NK-92 treated with Interleukin-12 subunit alpha and Interleukin-12 subunit beta, amount 100 ng/mL, for 24 hours (cell line): Measurements from ENCODE around the gene FBXO17.

Experiments
- DNase-seq: peaks from one replicate; lab custom pipeline; 2025; lab: John Stamatoyannopoulos, UW

The FBXO17 gene

GRCh38 chr19:38917516-38917915 lies 58.0 kb downstream of the FBXO17 start:
- no peak for DNase-seq

GRCh38 chr19:38915329-38916321 lies 59.9 kb downstream of the FBXO17 start:
- DNase-seq, result no peak

- no peak for DNase-seq
Measured at GRCh38 chr19:38913958-38914357, 61.6 kb downstream of the FBXO17 start.

- no peak for DNase-seq
Measured at GRCh38 chr19:38912600-38913514, 62.7 kb downstream of the FBXO17 start.

GRCh38 chr19:38911388-38912001 lies 64.0 kb downstream of the FBXO17 start:
- no peak for DNase-seq

GRCh38 chr19:38910488-38910887 lies 65.1 kb downstream of the FBXO17 start:
- DNase-seq, result no peak

- no peak for DNase-seq
Measured at GRCh38 chr19:38908911-38909310, 66.6 kb downstream of the FBXO17 start.

GRCh38 chr19:38907670-38908069 lies 67.9 kb downstream of the FBXO17 start:
- DNase-seq, result no peak

GRCh38 chr19:38907227-38907626 lies 68.3 kb downstream of the FBXO17 start:
- no peak for DNase-seq

- DNase-seq, result no peak
Measured at GRCh38 chr19:38905620-38906019, 69.9 kb downstream of the FBXO17 start.

- no peak for DNase-seq
Measured at GRCh38 chr19:38904581-38905539, 70.7 kb downstream of the FBXO17 start.

- no peak for DNase-seq
Measured at GRCh38 chr19:38901683-38902082, 73.9 kb downstream of the FBXO17 start.

- DNase-seq, result no peak
Measured at GRCh38 chr19:38900743-38901190, 74.8 kb downstream of the FBXO17 start.

GRCh38 chr19:38900202-38900629 lies 75.3 kb downstream of the FBXO17 start:
- DNase-seq, result no peak

GRCh38 chr19:38899447-38900201 lies 75.9 kb downstream of the FBXO17 start, which contains the start of the genes NFKBIB and SIRT2:
TSS of gene NFKBIB (plus strand) at chr19:38899969. CDS start at chr19:38900033, 64 bp downstream.
TSS of gene SIRT2 (minus strand) at chr19:38899618. CDS start at chr19:38899521, 97 bp downstream.
- DNase-seq, result peak; percentile 100

- no peak for DNase-seq
Measured at GRCh38 chr19:38898788-38899446, 76.6 kb downstream of the FBXO17 start.

- no peak for DNase-seq
Measured at GRCh38 chr19:38894968-38895367, 80.6 kb downstream of the FBXO17 start.

- DNase-seq, result no peak
Measured at GRCh38 chr19:38893341-38893771, 82.2 kb downstream of the FBXO17 start.

- DNase-seq, result no peak
Measured at GRCh38 chr19:38892841-38893240, 82.7 kb downstream of the FBXO17 start.
